ENCODE results near the gene CES2. TPM values are rescaled to one million over a fixed set of nuclear protein-coding genes. Genes with fewer than 3 reads are reported as not detected.

Gene CES2
- total RNA-seq, 1 experiment from 2014 or later: 8.3 TPM

GRCh38 chr16:66920299-66920590 is 15.1 kb upstream of the CES2 start:
- Histone ChIP-seq H3K27me3 (ENCODE audit: control insufficient read depth, insufficient read depth, low read length) (peaks cover 21% of the 10 kb centered on the region), H3K4me3 (ENCODE audit: insufficient read depth, low read depth, low read length) (no peak overlapping the region), H3K36me3 (replicated peaks; ENCODE audit: control insufficient read depth, insufficient read depth, low read length) (no peaks in the 10 kb centered on the region)
- no peak for DNase-seq

- Histone ChIP-seq H3K4me3 (ENCODE audit: insufficient read depth, low read depth, low read length) (no peak overlapping the region), H3K27me3 (ENCODE audit: control insufficient read depth, insufficient read depth, low read length) (peaks cover 30% of the 10 kb centered on the region), H3K36me3 (replicated peaks; ENCODE audit: control insufficient read depth, insufficient read depth, low read length) (no peaks in the 10 kb centered on the region)
- no peak for DNase-seq
Observed at GRCh38 chr16:66920924-66921680, 14.2 kb upstream of the CES2 start.

- H3K4me3 ChIP-seq (ENCODE audit: insufficient read depth, low read depth, low read length): no peak overlapping the region
- H3K27me3 ChIP-seq (ENCODE audit: control insufficient read depth, insufficient read depth, low read length): peaks cover 38% of the 10 kb centered on the region
- H3K36me3 ChIP-seq (replicated peaks; ENCODE audit: control insufficient read depth, insufficient read depth, low read length): no peaks in the 10 kb centered on the region
- DNase-seq: peak; percentile 51
Observed at GRCh38 chr16:66921729-66922450, 13.4 kb upstream of the CES2 start.

- H3K36me3 ChIP-seq (replicated peaks; ENCODE audit: control insufficient read depth, insufficient read depth, low read length): no peaks in the 10 kb centered on the region
- H3K4me3 ChIP-seq (ENCODE audit: insufficient read depth, low read depth, low read length): no peak overlapping the region
- DNase-seq: peak; percentile 57
- peaks cover 39% of the 10 kb centered on the region for H3K27me3 ChIP-seq (ENCODE audit: control insufficient read depth, insufficient read depth, low read length)
Observed at GRCh38 chr16:66923247-66923731, 12.0 kb upstream of the CES2 start.

- no peaks in the 10 kb centered on the region for H3K36me3 ChIP-seq (replicated peaks; ENCODE audit: control insufficient read depth, insufficient read depth, low read length)
- no peak overlapping the region for H3K4me3 ChIP-seq (ENCODE audit: insufficient read depth, low read depth, low read length)
- H3K27me3 ChIP-seq (ENCODE audit: control insufficient read depth, insufficient read depth, low read length): peaks cover 39% of the 10 kb centered on the region
- DNase-seq: peak; percentile 51
Observed at GRCh38 chr16:66923866-66924265, 11.4 kb upstream of the CES2 start.

GRCh38 chr16:66924527-66925321 is 10.6 kb upstream of the CES2 start:
- peak; percentile 99 for DNase-seq
- no peaks in the 10 kb centered on the region for H3K36me3 ChIP-seq (replicated peaks; ENCODE audit: control insufficient read depth, insufficient read depth, low read length)
- H3K27me3 ChIP-seq (ENCODE audit: control insufficient read depth, insufficient read depth, low read length): peaks cover 39% of the 10 kb centered on the region
- peak overlapping the region; percentile 40 for H3K4me3 ChIP-seq (ENCODE audit: insufficient read depth, low read depth, low read length)

GRCh38 chr16:66925322-66925840 is 9.9 kb upstream of the CES2 start, which contains the start of gene RRAD:
Gene RRAD, minus strand, starts transcription at chr16:66925535. Its CDS starts 356 bp downstream, at chr16:66925179.
- peak; percentile 87 for DNase-seq
- Histone ChIP-seq H3K36me3 (replicated peaks; ENCODE audit: control insufficient read depth, insufficient read depth, low read length) (no peaks in the 10 kb centered on the region), H3K27me3 (ENCODE audit: control insufficient read depth, insufficient read depth, low read length) (peaks cover 39% of the 10 kb centered on the region), H3K4me3 (ENCODE audit: insufficient read depth, low read depth, low read length) (peak within 1 kb of the TSS; percentile 40)

GRCh38 chr16:66926171-66926947 is 9.0 kb upstream of the CES2 start:
- Histone ChIP-seq H3K27me3 (ENCODE audit: control insufficient read depth, insufficient read depth, low read length) (peaks cover 39% of the 10 kb centered on the region), H3K36me3 (replicated peaks; ENCODE audit: control insufficient read depth, insufficient read depth, low read length) (no peaks in the 10 kb centered on the region), H3K4me3 (ENCODE audit: insufficient read depth, low read depth, low read length) (no peak overlapping the region)
- no peak for DNase-seq

GRCh38 chr16:66926961-66927436 is 8.3 kb upstream of the CES2 start:
- peak; percentile 65 for DNase-seq
- Histone ChIP-seq H3K36me3 (replicated peaks; ENCODE audit: control insufficient read depth, insufficient read depth, low read length) (no peaks in the 10 kb centered on the region), H3K27me3 (ENCODE audit: control insufficient read depth, insufficient read depth, low read length) (peaks cover 39% of the 10 kb centered on the region), H3K4me3 (ENCODE audit: insufficient read depth, low read depth, low read length) (no peak overlapping the region)

GRCh38 chr16:66927918-66928649 is 7.2 kb upstream of the CES2 start:
- Histone ChIP-seq H3K27me3 (ENCODE audit: control insufficient read depth, insufficient read depth, low read length) (peaks cover 37% of the 10 kb centered on the region), H3K4me3 (ENCODE audit: insufficient read depth, low read depth, low read length) (no peak overlapping the region), H3K36me3 (replicated peaks; ENCODE audit: control insufficient read depth, insufficient read depth, low read length) (no peaks in the 10 kb centered on the region; the same call in 1 of the 2 replicates)
- DNase-seq: no peak

GRCh38 chr16:66928702-66929388 is 6.5 kb upstream of the CES2 start:
- H3K4me3 ChIP-seq (ENCODE audit: insufficient read depth, low read depth, low read length): no peak overlapping the region
- peaks cover 30% of the 10 kb centered on the region for H3K27me3 ChIP-seq (ENCODE audit: control insufficient read depth, insufficient read depth, low read length)
- peak; percentile 79 for DNase-seq
- no peaks in the 10 kb centered on the region; the same call in 1 of the 2 replicates for H3K36me3 ChIP-seq (replicated peaks; ENCODE audit: control insufficient read depth, insufficient read depth, low read length)

- Histone ChIP-seq H3K4me3 (ENCODE audit: insufficient read depth, low read depth, low read length) (no peak overlapping the region), H3K36me3 (replicated peaks; ENCODE audit: control insufficient read depth, insufficient read depth, low read length) (no peaks in the 10 kb centered on the region; the same call in 1 of the 2 replicates), H3K27me3 (ENCODE audit: control insufficient read depth, insufficient read depth, low read length) (peaks cover 21% of the 10 kb centered on the region)
- no peak for DNase-seq
Observed at GRCh38 chr16:66930189-66930588, 5.1 kb upstream of the CES2 start.

GRCh38 chr16:66931665-66932064 is 3.7 kb upstream of the CES2 start:
- peaks cover 11% of the 10 kb centered on the region for H3K27me3 ChIP-seq (ENCODE audit: control insufficient read depth, insufficient read depth, low read length)
- no peak overlapping the region for H3K4me3 ChIP-seq (ENCODE audit: insufficient read depth, low read depth, low read length)
- no peaks in the 10 kb centered on the region; the same call in 1 of the 2 replicates for H3K36me3 ChIP-seq (replicated peaks; ENCODE audit: control insufficient read depth, insufficient read depth, low read length)

More at GRCh38 chr16:66931665-66932064, 3.7 kb upstream of the CES2 start:
- no peak for DNase-seq
